Mammary epithelial cell (primary cell): ENCODE results near the gene RUNX1.

Source experiments
- CTCF ChIP-seq, 2 donors: IDR thresholded peaks in 1 of 2; conservative IDR thresholded peaks in 1 of 2; 2 replicates each; pipeline ENCODE4 v1.5.1; 2011 to 2012; ENCODE audit warnings: inconsistent platforms in 2 of 2, low read length in 2 of 2, mild to moderate bottlenecking in 2 of 2, control low read depth in 1 of 2, low read depth in 1 of 2; ENCODE audit not compliant: insufficient read depth in 1 of 2; ENCODE audit errors: extremely low read depth in 1 of 2
- EZH2 ChIP-seq: IDR thresholded peaks from 2 replicates; pipeline ENCODE4 v1.6.1; 2012; ENCODE audit warnings: low read length, inconsistent platforms, borderline replicate concordance

- no peak for TF ChIP-seq CTCF (conservative IDR thresholded peaks at IDR 0.05 in 1 of 2, IDR thresholded peaks at IDR 0.05 in 1 of 2; ENCODE audit: extremely low read depth in 1 of 2, insufficient read depth in 1 of 2, low read depth in 1 of 2, low read length in 2 of 2)
- TF ChIP-seq EZH2, result no peak
Observed at GRCh38 chr21:34926803-34927467, 122.2 kb downstream of the RUNX1 start.
